Activated B cell treated with CpG ODN at 0.5 μM for 24 hours (primary cell): ENCODE measurements around the gene VSTM4. TPM values are rescaled to one million over a fixed set of nuclear protein-coding genes. Genes with fewer than 3 reads are reported as not detected.

ENCODE experiments used
- ATAC-seq: fragments of 200-7000 bp; cut with Tn5 transposase; one replicate; pipeline ENCODE4 v1.10.0; 2021; ENCODE audit warnings: low read depth, mild to moderate bottlenecking, moderate library complexity
- CTCF ChIA-PET: fragments of 350-600 bp; sonication (Branson Sonifier 250); formaldehyde crosslinking; loops from one replicate; lab custom pipeline; 2021; ENCODE audit warnings: antibody characterized with exemption; lab: Charles Lee
- POLR2A ChIA-PET: fragments of 350-600 bp; sonication (Branson Sonifier 250); formaldehyde crosslinking; loops from one replicate; lab custom pipeline; 2021; ENCODE audit warnings: antibody characterized with exemption; lab: Charles Lee
- DNase-seq: peaks from one replicate; pipeline ENCODE4 v3.0.0; 2022
- H3K27ac Mint-ChIP-seq: one replicate; pipeline ENCODE4 v1.8.0; 2020; ENCODE audit warnings: mixed read lengths
- H3K27me3 Mint-ChIP-seq: one replicate; pipeline ENCODE4 v1.8.0; 2021; ENCODE audit warnings: mixed read lengths
- H3K36me3 Mint-ChIP-seq: one replicate; pipeline ENCODE4 v1.8.0; 2021; ENCODE audit warnings: low read depth, mixed read lengths
- H3K4me1 Mint-ChIP-seq: one replicate; pipeline ENCODE4 v1.8.0; 2021; ENCODE audit warnings: mixed read lengths
- H3K4me3 Mint-ChIP-seq: one replicate; pipeline ENCODE4 v1.8.0; 2020; ENCODE audit warnings: mild to moderate bottlenecking, mixed read lengths
- H3K9me3 Mint-ChIP-seq: one replicate; pipeline ENCODE4 v1.8.0; 2020; ENCODE audit warnings: mixed read lengths
- CTCF ChIP-seq: fragments of 200-600 bp; IDR thresholded peaks from one replicate; pipeline ENCODE4 v1.8.0; 2022; ENCODE audit warnings: antibody characterized with exemption, mild to moderate bottlenecking
- intact Hi-C: fragments of 100-400 bp; cut with micrococcal nuclease; formaldehyde crosslinking; loops from one replicate; pipeline ENCODE4 v1.15.1; 2024
- total RNA-seq: library from RNA; stranded (reverse); gene quantifications from 2 replicates; pipeline ENCODE4 v1.2.3, GENCODE V29; 2022

The VSTM4 gene
- total RNA-seq, 1 donor from 2014 or later: not detected

GRCh38 chr10:49058463-49059255 lies 56.7 kb downstream of the VSTM4 start:
- H3K36me3 Mint-ChIP-seq: peaks cover 9% of the 10 kb centered on the region
- CTCF ChIA-PET: no interaction called here
- DNase-seq (no peak), ATAC-seq (no peak)
- no peaks in the 10 kb centered on the region for H3K4me1 Mint-ChIP-seq
- peaks cover 17% of the 10 kb centered on the region for H3K27me3 Mint-ChIP-seq
- TF ChIP-seq CTCF: no peak
- H3K4me3 Mint-ChIP-seq: no peak overlapping the region
- intact Hi-C loops: no loop called here
- H3K27ac Mint-ChIP-seq: no peak overlapping the region
- peaks cover 29% of the 10 kb centered on the region for H3K9me3 Mint-ChIP-seq
- POLR2A ChIA-PET: interaction anchor here (0.6 kb wide), 1 partner anchor 1054 kb away, joined by 9 read pairs; no protein-coding TSS in a partner anchor

GRCh38 chr10:49057231-49057880 lies 58.0 kb downstream of the VSTM4 start:
- no peak overlapping the region for H3K27ac Mint-ChIP-seq
- ATAC-seq: no peak
- H3K9me3 Mint-ChIP-seq: peaks cover 20% of the 10 kb centered on the region
- peaks cover 5% of the 10 kb centered on the region for H3K36me3 Mint-ChIP-seq
- CTCF ChIA-PET: no interaction called here
- TF ChIP-seq CTCF: no peak
- no peaks in the 10 kb centered on the region for H3K4me1 Mint-ChIP-seq
- POLR2A ChIA-PET: no interaction called here
- no peak overlapping the region for H3K4me3 Mint-ChIP-seq
- intact Hi-C loops: no loop called here
- peaks cover 14% of the 10 kb centered on the region for H3K27me3 Mint-ChIP-seq
- DNase-seq: no peak

- ChIA-PET CTCF (no interaction called here), POLR2A (no interaction called here)
- no peak for TF ChIP-seq CTCF
- Mint-ChIP-seq H3K4me3 (no peak overlapping the region), H3K4me1 (no peaks in the 10 kb centered on the region), H3K36me3 (peaks cover 4% of the 10 kb centered on the region), H3K27me3 (peaks cover 14% of the 10 kb centered on the region), H3K9me3 (peaks cover 12% of the 10 kb centered on the region), H3K27ac (no peak overlapping the region)
- intact Hi-C loops: no loop called here
- ATAC-seq (no peak), DNase-seq (no peak)
Measured at GRCh38 chr10:49056356-49056755, 59.0 kb downstream of the VSTM4 start.

GRCh38 chr10:49055221-49055849 lies 60.0 kb downstream of the VSTM4 start:
- Mint-ChIP-seq H3K9me3 (peaks cover 5% of the 10 kb centered on the region), H3K27me3 (peaks cover 13% of the 10 kb centered on the region), H3K4me1 (no peaks in the 10 kb centered on the region), H3K4me3 (no peak overlapping the region), H3K27ac (no peak overlapping the region), H3K36me3 (peaks cover under 1% of the 10 kb centered on the region)
- ChIA-PET CTCF (no interaction called here), POLR2A (no interaction called here)
- ATAC-seq: no peak
- no peak for DNase-seq
- TF ChIP-seq CTCF: no peak
- intact Hi-C loops: no loop called here

- no peaks in the 10 kb centered on the region for H3K4me1 Mint-ChIP-seq
- no peaks in the 10 kb centered on the region for H3K36me3 Mint-ChIP-seq
- no peak overlapping the region for H3K4me3 Mint-ChIP-seq
- H3K27me3 Mint-ChIP-seq: peaks cover 13% of the 10 kb centered on the region
- CTCF ChIA-PET: no interaction called here
- H3K9me3 Mint-ChIP-seq: no peaks in the 10 kb centered on the region
- DNase-seq (no peak), ATAC-seq (no peak)
- no peak for TF ChIP-seq CTCF
- POLR2A ChIA-PET: no interaction called here
- no peak overlapping the region for H3K27ac Mint-ChIP-seq
- intact Hi-C loops: no loop called here
Measured at GRCh38 chr10:49054753-49055152, 60.6 kb downstream of the VSTM4 start.
